ENCODE results near the gene PSME4.

PSME4 gene

GRCh38 chr2:53877556-53877955, 93.2 kb downstream of the PSME4 start:
- H2AK5ac ChIP-seq (ENCODE audit: low read length), result no peak overlapping the region

GRCh38 chr2:53877112-53877511, 93.7 kb downstream of the PSME4 start:
- no peak overlapping the region for H3K18ac ChIP-seq (ENCODE audit: low read length)
- no peak overlapping the region for H3K4me3 ChIP-seq (ENCODE audit: low read depth, low read length)
- no peaks in the 10 kb centered on the region for H3K79me2 ChIP-seq (ENCODE audit: control insufficient read depth, insufficient read depth, low read length, poor library complexity)
- H3K27me3 ChIP-seq (ENCODE audit: insufficient read depth, low read length), result no peaks in the 10 kb centered on the region
- H3K27ac ChIP-seq (ENCODE audit: low read depth, low read length), result no peak overlapping the region
- H2AK5ac ChIP-seq (ENCODE audit: low read length), result no peak overlapping the region
- H3K4me1 ChIP-seq (ENCODE audit: control insufficient read depth in 1 of 2, insufficient read depth in 2 of 2, low read length in 2 of 2), result no peaks in the 10 kb centered on the region
- H3K14ac ChIP-seq (ENCODE audit: low read length), result no peak overlapping the region
- no peak overlapping the region for H3K23ac ChIP-seq (ENCODE audit: low read length)
- H3K9me3 ChIP-seq (ENCODE audit: insufficient read depth, low read depth, low read length), result no peaks in the 10 kb centered on the region
- no peak overlapping the region for H2BK5ac ChIP-seq (ENCODE audit: low read depth, low read length, poor library complexity)
- no peak overlapping the region for H4K91ac ChIP-seq (ENCODE audit: low read depth, low read length)
- H3K9ac ChIP-seq (ENCODE audit: low read length), result no peak overlapping the region
- no peak overlapping the region for H3K4me2 ChIP-seq (ENCODE audit: low read length)
- no peaks in the 10 kb centered on the region for H3K79me1 ChIP-seq (ENCODE audit: low read length)
- H3K36me3 ChIP-seq (ENCODE audit: control insufficient read depth in 1 of 2, insufficient read depth in 2 of 2, low read length in 2 of 2), result peaks cover 21 to 22% of the 10 kb centered on the region in 2 experiments
- WGBS (ENCODE audit: extremely low coverage, insufficient coverage, insufficient read length), result no CpG with 5 or more reads among the region's 1 CpG
- no peak overlapping the region for H2AFZ ChIP-seq (ENCODE audit: insufficient read depth, low read length, poor library complexity)
- no peak overlapping the region for H2BK12ac ChIP-seq (ENCODE audit: low read length)
- no peak overlapping the region for H3K4ac ChIP-seq (ENCODE audit: low read depth, low read length)
- DNase-seq, result no peak
- no peak overlapping the region for H4K12ac ChIP-seq (ENCODE audit: low read depth, low read length)
- H4K8ac ChIP-seq (ENCODE audit: low read depth, low read length), result no peak overlapping the region
- H2BK120ac ChIP-seq (ENCODE audit: insufficient read depth, low read length, poor library complexity), result no peak overlapping the region

More at GRCh38 chr2:53877556-53877955, 93.2 kb downstream of the PSME4 start:
- Histone ChIP-seq H2BK120ac (ENCODE audit: insufficient read depth, low read length, poor library complexity) (no peak overlapping the region), H3K4me1 (ENCODE audit: control insufficient read depth in 1 of 2, insufficient read depth in 2 of 2, low read length in 2 of 2) (no peaks in the 10 kb centered on the region), H3K14ac (ENCODE audit: low read length) (no peak overlapping the region), H3K36me3 (ENCODE audit: control insufficient read depth in 1 of 2, insufficient read depth in 2 of 2, low read length in 2 of 2) (peaks cover 21 to 24% of the 10 kb centered on the region in 2 experiments), H3K27ac (ENCODE audit: low read depth, low read length) (no peak overlapping the region), H4K91ac (ENCODE audit: low read depth, low read length) (no peak overlapping the region), H3K79me1 (ENCODE audit: low read length) (no peaks in the 10 kb centered on the region), H2BK12ac (ENCODE audit: low read length) (no peak overlapping the region), H4K12ac (ENCODE audit: low read depth, low read length) (no peak overlapping the region), H2AFZ (ENCODE audit: insufficient read depth, low read length, poor library complexity) (no peak overlapping the region), H3K23ac (ENCODE audit: low read length) (no peak overlapping the region), H2BK5ac (ENCODE audit: low read depth, low read length, poor library complexity) (no peak overlapping the region), H3K4ac (ENCODE audit: low read depth, low read length) (no peak overlapping the region), H3K27me3 (ENCODE audit: insufficient read depth, low read length) (no peaks in the 10 kb centered on the region), H3K79me2 (ENCODE audit: control insufficient read depth, insufficient read depth, low read length, poor library complexity) (no peaks in the 10 kb centered on the region), H3K18ac (ENCODE audit: low read length) (no peak overlapping the region), H4K8ac (ENCODE audit: low read depth, low read length) (no peak overlapping the region), H3K9ac (ENCODE audit: low read length) (no peak overlapping the region), H3K4me2 (ENCODE audit: low read length) (no peak overlapping the region), H3K4me3 (ENCODE audit: low read depth, low read length) (no peak overlapping the region), H3K9me3 (ENCODE audit: insufficient read depth, low read depth, low read length) (no peaks in the 10 kb centered on the region)
- WGBS (ENCODE audit: extremely low coverage, insufficient coverage, insufficient read length), result no CpG with 5 or more reads among the region's 2 CpGs
- no peak for DNase-seq

GRCh38 chr2:53874401-53874950, 96.3 kb downstream of the PSME4 start:
- H3K9me3 ChIP-seq (ENCODE audit: insufficient read depth, low read depth, low read length), result no peaks in the 10 kb centered on the region
- H2BK120ac ChIP-seq (ENCODE audit: insufficient read depth, low read length, poor library complexity), result no peak overlapping the region
- no peaks in the 10 kb centered on the region for H3K4me1 ChIP-seq (ENCODE audit: control insufficient read depth in 1 of 2, insufficient read depth in 2 of 2, low read length in 2 of 2)
- H3K18ac ChIP-seq (ENCODE audit: low read length), result no peak overlapping the region
- no peak overlapping the region for H3K27ac ChIP-seq (ENCODE audit: low read depth, low read length)
- no peak overlapping the region for H2BK5ac ChIP-seq (ENCODE audit: low read depth, low read length, poor library complexity)
- H3K23ac ChIP-seq (ENCODE audit: low read length), result no peak overlapping the region
- no peak overlapping the region for H2BK12ac ChIP-seq (ENCODE audit: low read length)
- DNase-seq, result no peak
- no peak overlapping the region for H3K4ac ChIP-seq (ENCODE audit: low read depth, low read length)
- H3K14ac ChIP-seq (ENCODE audit: low read length), result no peak overlapping the region
- no peak overlapping the region for H2AFZ ChIP-seq (ENCODE audit: insufficient read depth, low read length, poor library complexity)
- H3K9ac ChIP-seq (ENCODE audit: low read length), result no peak overlapping the region
- no peaks in the 10 kb centered on the region for H3K79me1 ChIP-seq (ENCODE audit: low read length)
- H3K36me3 ChIP-seq (ENCODE audit: control insufficient read depth in 1 of 2, insufficient read depth in 2 of 2, low read length in 2 of 2), result peaks cover 14 to 21% of the 10 kb centered on the region in 2 experiments
- no peak overlapping the region for H3K4me2 ChIP-seq (ENCODE audit: low read length)
- WGBS (ENCODE audit: extremely low coverage, insufficient coverage, insufficient read length), result no CpG with 5 or more reads among the region's 7 CpGs
- no peaks in the 10 kb centered on the region for H3K27me3 ChIP-seq (ENCODE audit: insufficient read depth, low read length)
- no peak overlapping the region for H4K8ac ChIP-seq (ENCODE audit: low read depth, low read length)
- peak overlapping the region; percentile 30 for H4K12ac ChIP-seq (ENCODE audit: low read depth, low read length)
- H3K4me3 ChIP-seq (ENCODE audit: low read depth, low read length), result no peak overlapping the region
- H2AK5ac ChIP-seq (ENCODE audit: low read length), result no peak overlapping the region
- no peak overlapping the region for H4K91ac ChIP-seq (ENCODE audit: low read depth, low read length)
- no peaks in the 10 kb centered on the region for H3K79me2 ChIP-seq (ENCODE audit: control insufficient read depth, insufficient read depth, low read length, poor library complexity)

GRCh38 chr2:53867773-53868172, 103.0 kb downstream of the PSME4 start:
- no peak overlapping the region for H2BK5ac ChIP-seq (ENCODE audit: low read depth, low read length, poor library complexity)
- no peak overlapping the region for H2AFZ ChIP-seq (ENCODE audit: insufficient read depth, low read length, poor library complexity)
- peaks cover 10 to 15% of the 10 kb centered on the region in 2 experiments for H3K36me3 ChIP-seq (ENCODE audit: control insufficient read depth in 1 of 2, insufficient read depth in 2 of 2, low read length in 2 of 2)
- no peak for DNase-seq
- no CpG with 5 or more reads among the region's 2 CpGs for WGBS (ENCODE audit: extremely low coverage, insufficient coverage, insufficient read length)
- no peaks in the 10 kb centered on the region for H3K9me3 ChIP-seq (ENCODE audit: insufficient read depth, low read depth, low read length)
- H3K4ac ChIP-seq (ENCODE audit: low read depth, low read length), result no peak overlapping the region
- H2BK120ac ChIP-seq (ENCODE audit: insufficient read depth, low read length, poor library complexity), result no peak overlapping the region
- no peak overlapping the region for H4K12ac ChIP-seq (ENCODE audit: low read depth, low read length)
- no peak overlapping the region for H3K14ac ChIP-seq (ENCODE audit: low read length)
- no peak overlapping the region for H2BK12ac ChIP-seq (ENCODE audit: low read length)
- H3K4me1 ChIP-seq (ENCODE audit: control insufficient read depth in 1 of 2, insufficient read depth in 2 of 2, low read length in 2 of 2), result peaks cover 5 to 8% of the 10 kb centered on the region in 2 experiments
- no peaks in the 10 kb centered on the region for H3K27me3 ChIP-seq (ENCODE audit: insufficient read depth, low read length)
- H3K79me1 ChIP-seq (ENCODE audit: low read length), result peaks cover 2% of the 10 kb centered on the region
- no peak overlapping the region for H4K8ac ChIP-seq (ENCODE audit: low read depth, low read length)
- H3K4me3 ChIP-seq (ENCODE audit: low read depth, low read length), result no peak overlapping the region
- H4K91ac ChIP-seq (ENCODE audit: low read depth, low read length), result no peak overlapping the region
- H3K27ac ChIP-seq (ENCODE audit: low read depth, low read length), result no peak overlapping the region
- H3K79me2 ChIP-seq (ENCODE audit: control insufficient read depth, insufficient read depth, low read length, poor library complexity), result no peaks in the 10 kb centered on the region
- no peak overlapping the region for H3K18ac ChIP-seq (ENCODE audit: low read length)
- no peak overlapping the region for H3K9ac ChIP-seq (ENCODE audit: low read length)
- no peak overlapping the region for H3K4me2 ChIP-seq (ENCODE audit: low read length)
- no peak overlapping the region for H2AK5ac ChIP-seq (ENCODE audit: low read length)
- no peak overlapping the region for H3K23ac ChIP-seq (ENCODE audit: low read length)
